ENCODE measurements around the gene JPH3. TPM values are rescaled to one million over a fixed set of nuclear protein-coding genes. Genes with fewer than 3 reads are reported as not detected.
A peak's percentile ranks its signal among the peaks of the same experiment; 100 is the strongest.

Gene JPH3
- total RNA-seq, 2 experiments from 2014 or later, result 0.07 to 0.09 TPM

- Mint-ChIP-seq H3K36me3 (ENCODE audit: low read depth) (no peaks in the 10 kb centered on the region), H3K27ac (no peak overlapping the region), H3K4me3 (peak overlapping the region; percentile 63), H3K9me3 (peaks cover 6% of the 10 kb centered on the region), H3K4me1 (ENCODE audit: low read depth) (peaks cover 17% of the 10 kb centered on the region), H3K27me3 (peaks cover 4% of the 10 kb centered on the region)
- intact Hi-C loops (cut with micrococcal nuclease), result loop anchor here (5.0 to 10.0 kb wide), 3 partner anchors 51 to 218 kb away; no protein-coding TSS in a partner anchor
- DNase-seq (peak; percentile 89), ATAC-seq (peak; percentile 78)
- TF ChIP-seq, protein P1, sequence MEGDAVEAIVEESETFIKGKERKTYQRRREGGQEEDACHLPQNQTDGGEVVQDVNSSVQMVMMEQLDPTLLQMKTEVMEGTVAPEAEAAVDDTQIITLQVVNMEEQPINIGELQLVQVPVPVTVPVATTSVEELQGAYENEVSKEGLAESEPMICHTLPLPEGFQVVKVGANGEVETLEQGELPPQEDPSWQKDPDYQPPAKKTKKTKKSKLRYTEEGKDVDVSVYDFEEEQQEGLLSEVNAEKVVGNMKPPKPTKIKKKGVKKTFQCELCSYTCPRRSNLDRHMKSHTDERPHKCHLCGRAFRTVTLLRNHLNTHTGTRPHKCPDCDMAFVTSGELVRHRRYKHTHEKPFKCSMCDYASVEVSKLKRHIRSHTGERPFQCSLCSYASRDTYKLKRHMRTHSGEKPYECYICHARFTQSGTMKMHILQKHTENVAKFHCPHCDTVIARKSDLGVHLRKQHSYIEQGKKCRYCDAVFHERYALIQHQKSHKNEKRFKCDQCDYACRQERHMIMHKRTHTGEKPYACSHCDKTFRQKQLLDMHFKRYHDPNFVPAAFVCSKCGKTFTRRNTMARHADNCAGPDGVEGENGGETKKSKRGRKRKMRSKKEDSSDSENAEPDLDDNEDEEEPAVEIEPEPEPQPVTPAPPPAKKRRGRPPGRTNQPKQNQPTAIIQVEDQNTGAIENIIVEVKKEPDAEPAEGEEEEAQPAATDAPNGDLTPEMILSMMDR (IDR thresholded peaks at IDR 0.05), result peak; percentile 78
- ChIA-PET CTCF (interaction anchor here (0.7 to 4.1 kb wide), 92 partner anchors 8 to 1071 kb away, joined by 3 to 42 read pairs (median 5); partner anchors contain the start of genes C16orf95 and MAP1LC3B), POLR2A (interaction anchor here (0.5 to 1.6 kb wide), 5 partner anchors 8 to 236 kb away, joined by 3 to 5 read pairs (median 4); no protein-coding TSS in a partner anchor)
Measured at GRCh38 chr16:87635541-87636049, 33.3 kb downstream of the JPH3 start.

DNA sequence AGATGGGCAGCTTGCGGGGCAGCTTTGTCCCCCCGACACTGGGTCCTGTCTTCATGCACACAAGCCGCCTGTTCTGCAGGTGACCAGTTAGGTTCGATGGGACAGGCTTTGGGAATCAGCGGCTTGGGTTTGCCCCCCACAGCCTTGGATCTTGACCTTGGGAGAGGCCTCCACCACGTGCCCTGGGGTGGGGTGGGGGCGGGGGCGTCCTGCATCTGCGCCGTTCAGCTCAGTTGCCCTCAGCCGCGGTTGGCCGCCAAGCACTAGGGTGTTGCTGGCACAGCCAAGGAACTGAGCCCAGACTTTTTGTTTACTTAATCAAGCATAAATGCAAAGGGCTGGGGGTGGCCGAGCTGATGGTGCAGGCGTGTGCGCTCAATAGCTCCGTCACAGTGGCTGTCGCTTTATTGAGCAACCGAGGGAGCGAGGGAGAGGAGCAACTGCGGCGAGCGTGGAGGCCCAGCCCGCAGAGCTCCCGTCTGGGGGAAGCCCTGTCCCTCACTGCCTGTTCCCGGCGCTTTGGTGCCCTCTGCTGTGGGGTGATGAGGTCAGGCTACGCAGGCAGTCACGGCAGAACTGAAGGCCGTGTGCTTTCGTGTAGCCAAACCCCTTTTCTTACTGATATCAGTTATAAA, 33.9 kb downstream of the JPH3 start:
- POLR2A ChIA-PET, result interaction anchor here (0.5 to 1.6 kb wide), 5 partner anchors 8 to 236 kb away, joined by 3 to 5 read pairs (median 4); no protein-coding TSS in a partner anchor
- DNase-seq (peak; percentile 93), ATAC-seq (peak; percentile 91)
- Mint-ChIP-seq H3K4me1 (ENCODE audit: low read depth) (peaks cover 17% of the 10 kb centered on the region), H3K27ac (no peak overlapping the region), H3K9me3 (peaks cover under 1% of the 10 kb centered on the region), H3K27me3 (no peaks in the 10 kb centered on the region), H3K4me3 (peak overlapping the region; percentile 63), H3K36me3 (ENCODE audit: low read depth) (no peaks in the 10 kb centered on the region)
- CTCF ChIA-PET, result interaction anchor here (0.7 to 4.1 kb wide), 88 partner anchors 9 to 1072 kb away, joined by 3 to 42 read pairs (median 5); partner anchors contain the start of genes C16orf95, JPH3 and MAP1LC3B
- intact Hi-C loops (cut with micrococcal nuclease), result loop anchor here (5.0 to 10.0 kb wide), 3 partner anchors 51 to 219 kb away; no protein-coding TSS in a partner anchor
- TF ChIP-seq, protein P1 (IDR thresholded peaks at IDR 0.05), result peak; percentile 80

DNA sequence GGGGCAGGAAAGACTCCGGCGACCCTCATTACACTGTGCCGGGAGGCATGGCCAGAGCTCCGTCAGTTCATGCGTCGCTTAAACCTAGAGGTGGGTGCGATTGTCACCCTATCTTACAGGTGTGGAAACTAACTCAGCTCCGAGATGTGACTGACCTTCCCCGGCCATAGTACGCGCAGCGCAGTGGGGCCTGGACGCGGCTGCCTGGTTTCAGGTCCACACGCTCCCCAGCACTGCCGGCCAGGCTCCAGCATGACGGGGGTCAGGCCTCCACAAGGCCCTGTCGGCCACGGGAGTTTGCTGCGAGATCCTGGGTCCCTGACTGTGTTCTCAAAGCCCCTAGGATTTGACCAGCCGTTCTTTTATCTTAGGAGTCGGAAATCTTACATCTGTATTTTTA, 34.4 kb downstream of the JPH3 start:
- Mint-ChIP-seq H3K36me3 (ENCODE audit: low read depth) (no peaks in the 10 kb centered on the region), H3K27ac (no peak overlapping the region), H3K9me3 (no peaks in the 10 kb centered on the region), H3K4me3 (no peak overlapping the region), H3K4me1 (ENCODE audit: low read depth) (peaks cover 17% of the 10 kb centered on the region), H3K27me3 (no peaks in the 10 kb centered on the region)
- ChIA-PET CTCF (interaction anchor here (0.7 to 4.1 kb wide), 62 partner anchors 9 to 1072 kb away, joined by 3 to 42 read pairs (median 6); partner anchors contain the start of genes C16orf95, JPH3 and MAP1LC3B), POLR2A (interaction anchor here (1.3 kb wide), 1 partner anchor 9 kb away, joined by 3 read pairs; no protein-coding TSS in a partner anchor)
- TF ChIP-seq, protein P1 (IDR thresholded peaks at IDR 0.05), result peak; percentile 27
- ATAC-seq, result no peak
- DNase-seq, result no peak
- intact Hi-C loops (cut with micrococcal nuclease), result loop anchor here (5.0 to 10.0 kb wide), 3 partner anchors 52 to 219 kb away; no protein-coding TSS in a partner anchor

DNA sequence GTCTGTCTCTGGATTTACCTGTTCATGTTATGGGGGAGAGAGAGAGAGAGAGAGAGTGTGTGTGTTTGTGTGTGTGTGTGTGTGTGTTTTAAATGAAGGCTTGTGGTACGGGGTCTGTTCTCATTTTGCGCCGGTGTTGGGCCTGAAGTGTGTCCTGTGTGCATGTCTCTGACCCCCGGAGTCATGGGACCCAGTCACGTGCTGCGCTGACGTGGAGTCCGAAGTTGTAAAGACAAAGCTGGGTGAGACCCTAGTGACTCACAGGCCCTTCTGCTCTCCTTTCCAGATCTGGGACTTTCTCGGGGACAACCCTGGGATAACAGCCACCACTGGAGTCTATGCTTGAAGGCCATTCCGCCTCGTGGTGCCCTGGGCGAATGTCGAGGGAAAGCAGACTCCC, 35.0 kb downstream of the JPH3 start:
- no peak overlapping the region for H3K4me3 Mint-ChIP-seq
- POLR2A ChIA-PET, result interaction anchor here (0.6 kb wide), 1 partner anchor 905 kb away, joined by 3 read pairs; no protein-coding TSS in a partner anchor
- no peak for ATAC-seq

More for the DNA sequence above, 35.0 kb downstream of the JPH3 start:
- no peak for DNase-seq
- H3K36me3 Mint-ChIP-seq (ENCODE audit: low read depth), result no peaks in the 10 kb centered on the region
- TF ChIP-seq, protein P1 (IDR thresholded peaks at IDR 0.05), result no peak
- intact Hi-C loops (cut with micrococcal nuclease), result loop anchor here (5.0 to 10.0 kb wide), 3 partner anchors 53 to 220 kb away; no protein-coding TSS in a partner anchor
- CTCF ChIA-PET, result interaction anchor here (0.6 to 4.1 kb wide), 13 partner anchors 18 to 242 kb away, joined by 3 to 33 read pairs (median 10); no protein-coding TSS in a partner anchor
- H3K27me3 Mint-ChIP-seq, result no peaks in the 10 kb centered on the region
- H3K4me1 Mint-ChIP-seq (ENCODE audit: low read depth), result peaks cover 17% of the 10 kb centered on the region
- H3K27ac Mint-ChIP-seq, result no peak overlapping the region
- H3K9me3 Mint-ChIP-seq, result no peaks in the 10 kb centered on the region

Data from activated CD8-positive, alpha-beta T cell treated with anti-CD3 and anti-CD28 coated beads for 36 hours (primary cell).